Panc1 (cell line): ENCODE results near the gene FAM76B. TPM values are rescaled to one million over a fixed set of nuclear protein-coding genes. Genes with fewer than 3 reads are reported as not detected.

ENCODE experiments used
- ATAC-seq: fragments of 200-7000 bp; cut with Tn5 transposase; 2 replicates; pipeline ENCODE4 v1.9.1; 2020; ENCODE audit warnings: mild to moderate bottlenecking, moderate library complexity
- BruUV-seq: library from RNA; stranded (reverse); fragments of 400-500 nt; replicated peaks from 2 replicates; lab custom pipeline; 2021; lab: Mats Ljungman, UMichigan
- CTCF ChIA-PET: fragments of 300-600 bp; sonication (Branson Sonifier 250); formaldehyde crosslinking; loops from one replicate; lab custom pipeline; 2022; ENCODE audit warnings: antibody characterized with exemption; lab: Charles Lee
- POLR2A ChIA-PET: fragments of 300-600 bp; sonication (Branson Sonifier 250); formaldehyde crosslinking; loops from one replicate; lab custom pipeline; 2022; ENCODE audit warnings: antibody characterized with exemption; lab: Charles Lee
- DNase-seq: peaks from one replicate; pipeline ENCODE4 v3.0.0-alpha.2; 2010; ENCODE audit warnings: low read depth, low spot score
- H3K27ac ChIP-seq: 2 replicates; pipeline ENCODE4 v1.5.1; 2011; ENCODE audit warnings: mild to moderate bottlenecking, low read length, inconsistent platforms
- H3K27me3 ChIP-seq: fragments of 200-500 bp; sonication (Bioruptor generic); 2 replicates; pipeline ENCODE4 v1.6.0; 2014; ENCODE audit warnings: low read length, inconsistent platforms; ENCODE audit not compliant: control insufficient read depth, insufficient read depth
- H3K36me3 ChIP-seq: fragments of 200-500 bp; sonication (Bioruptor generic); 2 replicates; pipeline ENCODE4 v1.5.1; 2014; ENCODE audit warnings: inconsistent platforms, mild to moderate bottlenecking, low read length, moderate library complexity; ENCODE audit not compliant: control insufficient read depth, insufficient read depth
- H3K4me1 ChIP-seq: 2 replicates; pipeline ENCODE4 v1.5.1; 2011; ENCODE audit warnings: inconsistent platforms, mild to moderate bottlenecking, low read length, moderate library complexity; ENCODE audit not compliant: control insufficient read depth, insufficient read depth
- H3K4me3 ChIP-seq, 2 experiments: 2 replicates each; pipeline ENCODE4 v1.5.1; 2011 to 2012; ENCODE audit warnings: low read depth in 2 of 2, low read length in 2 of 2, mild to moderate bottlenecking in 2 of 2, inconsistent platforms in 1 of 2, moderate library complexity in 1 of 2
- H3K9me3 ChIP-seq: fragments of 200-500 bp; sonication (Bioruptor generic); 2 replicates; pipeline ENCODE4 v1.5.1; 2014; ENCODE audit warnings: low read depth, mild to moderate bottlenecking, inconsistent platforms, low read length, moderate library complexity; ENCODE audit not compliant: control insufficient read depth, insufficient read depth
- POLR2AphosphoS5 ChIP-seq: IDR thresholded peaks from 2 replicates; pipeline ENCODE4 v1.6.1; 2012; ENCODE audit warnings: mild to moderate bottlenecking, low read depth, low read length, moderate library complexity
- SIN3A ChIP-seq: IDR thresholded peaks from 2 replicates; pipeline ENCODE4 v1.6.1; 2012; ENCODE audit warnings: low read depth, mild to moderate bottlenecking, low read length, moderate library complexity, borderline replicate concordance; ENCODE audit not compliant: insufficient read depth
- TCF7L2 ChIP-seq: IDR thresholded peaks from 2 replicates; pipeline ENCODE4 v1.6.1; 2011; ENCODE audit warnings: mild to moderate bottlenecking, low read depth, low read length, inconsistent platforms
- in situ Hi-C: cut with HindIII; loops from 2 replicates; pipeline ENCODE4 v1.10.0; 2016; ENCODE audit warnings: low sequenced_read_pairs, low pct_unique_long_range_greater_than_20kb
- intact Hi-C: fragments of 100-400 bp; cut with micrococcal nuclease; formaldehyde crosslinking; loops from one replicate; pipeline ENCODE4 v1.10.0; 2022; ENCODE audit not compliant: unreplicated experiment
- total RNA-seq: library from RNA; stranded (reverse); gene quantifications from one replicate; pipeline ENCODE4 v1.2.1, GENCODE V29; 2021; ENCODE audit not compliant: unreplicated experiment
- TF ChIP-seq, protein P1 (sequence below), 2 experiments: IDR thresholded peaks; 2 replicates each; pipeline ENCODE4 v1.6.1; 2011 to 2012; ENCODE audit warnings: low read depth in 2 of 2, control low read depth in 1 of 2, low read length in 1 of 2, mild to moderate bottlenecking in 1 of 2, moderate library complexity in 1 of 2; ENCODE audit not compliant: insufficient read depth in 1 of 2
- TF ChIP-seq, protein P2 (sequence below): fragments of 450-650 bp; IDR thresholded peaks from 2 replicates; pipeline ENCODE4 v1.5.1; 2017; ENCODE audit warnings: mild to moderate bottlenecking

The FAM76B gene
- total RNA-seq, 1 experiment from 2014 or later: 31.2 TPM

DNA sequence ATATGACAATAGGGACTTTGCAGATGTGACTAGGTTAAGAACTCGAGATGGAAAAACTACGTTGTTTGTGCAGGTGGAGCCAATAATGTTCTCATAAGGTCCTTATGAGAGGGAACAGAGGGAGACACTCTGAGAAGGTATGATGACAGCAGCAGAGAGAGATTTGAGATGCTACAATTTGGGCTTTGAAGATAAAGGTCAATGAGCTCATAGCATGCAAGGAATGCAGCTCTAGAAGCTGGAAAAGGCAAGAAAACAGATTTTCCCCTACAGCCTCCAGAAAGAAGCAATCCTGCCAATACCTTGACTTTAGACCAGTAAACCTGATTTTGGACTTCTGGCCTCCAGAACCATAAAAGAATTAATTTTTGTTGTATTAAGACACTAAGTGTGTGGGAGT lies 21.1 kb downstream of the FAM76B start:
- CTCF ChIA-PET: no interaction called here
- no peak overlapping the region for H3K4me3 ChIP-seq
- intact Hi-C loops: loop anchor here (10.0 kb wide), 1 partner anchor 704 kb away; the partner anchor contains the start of gene SRSF8
- no peak for TF ChIP-seq TCF7L2
- no peak for TF ChIP-seq POLR2AphosphoS5
- TF ChIP-seq, protein P1, sequence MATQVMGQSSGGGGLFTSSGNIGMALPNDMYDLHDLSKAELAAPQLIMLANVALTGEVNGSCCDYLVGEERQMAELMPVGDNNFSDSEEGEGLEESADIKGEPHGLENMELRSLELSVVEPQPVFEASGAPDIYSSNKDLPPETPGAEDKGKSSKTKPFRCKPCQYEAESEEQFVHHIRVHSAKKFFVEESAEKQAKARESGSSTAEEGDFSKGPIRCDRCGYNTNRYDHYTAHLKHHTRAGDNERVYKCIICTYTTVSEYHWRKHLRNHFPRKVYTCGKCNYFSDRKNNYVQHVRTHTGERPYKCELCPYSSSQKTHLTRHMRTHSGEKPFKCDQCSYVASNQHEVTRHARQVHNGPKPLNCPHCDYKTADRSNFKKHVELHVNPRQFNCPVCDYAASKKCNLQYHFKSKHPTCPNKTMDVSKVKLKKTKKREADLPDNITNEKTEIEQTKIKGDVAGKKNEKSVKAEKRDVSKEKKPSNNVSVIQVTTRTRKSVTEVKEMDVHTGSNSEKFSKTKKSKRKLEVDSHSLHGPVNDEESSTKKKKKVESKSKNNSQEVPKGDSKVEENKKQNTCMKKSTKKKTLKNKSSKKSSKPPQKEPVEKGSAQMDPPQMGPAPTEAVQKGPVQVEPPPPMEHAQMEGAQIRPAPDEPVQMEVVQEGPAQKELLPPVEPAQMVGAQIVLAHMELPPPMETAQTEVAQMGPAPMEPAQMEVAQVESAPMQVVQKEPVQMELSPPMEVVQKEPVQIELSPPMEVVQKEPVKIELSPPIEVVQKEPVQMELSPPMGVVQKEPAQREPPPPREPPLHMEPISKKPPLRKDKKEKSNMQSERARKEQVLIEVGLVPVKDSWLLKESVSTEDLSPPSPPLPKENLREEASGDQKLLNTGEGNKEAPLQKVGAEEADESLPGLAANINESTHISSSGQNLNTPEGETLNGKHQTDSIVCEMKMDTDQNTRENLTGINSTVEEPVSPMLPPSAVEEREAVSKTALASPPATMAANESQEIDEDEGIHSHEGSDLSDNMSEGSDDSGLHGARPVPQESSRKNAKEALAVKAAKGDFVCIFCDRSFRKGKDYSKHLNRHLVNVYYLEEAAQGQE (IDR thresholded peaks at IDR 0.05; ENCODE audit: insufficient read depth in 1 of 2, low read depth in 2 of 2, low read length in 1 of 2): no peak
- TF ChIP-seq, protein P2, sequence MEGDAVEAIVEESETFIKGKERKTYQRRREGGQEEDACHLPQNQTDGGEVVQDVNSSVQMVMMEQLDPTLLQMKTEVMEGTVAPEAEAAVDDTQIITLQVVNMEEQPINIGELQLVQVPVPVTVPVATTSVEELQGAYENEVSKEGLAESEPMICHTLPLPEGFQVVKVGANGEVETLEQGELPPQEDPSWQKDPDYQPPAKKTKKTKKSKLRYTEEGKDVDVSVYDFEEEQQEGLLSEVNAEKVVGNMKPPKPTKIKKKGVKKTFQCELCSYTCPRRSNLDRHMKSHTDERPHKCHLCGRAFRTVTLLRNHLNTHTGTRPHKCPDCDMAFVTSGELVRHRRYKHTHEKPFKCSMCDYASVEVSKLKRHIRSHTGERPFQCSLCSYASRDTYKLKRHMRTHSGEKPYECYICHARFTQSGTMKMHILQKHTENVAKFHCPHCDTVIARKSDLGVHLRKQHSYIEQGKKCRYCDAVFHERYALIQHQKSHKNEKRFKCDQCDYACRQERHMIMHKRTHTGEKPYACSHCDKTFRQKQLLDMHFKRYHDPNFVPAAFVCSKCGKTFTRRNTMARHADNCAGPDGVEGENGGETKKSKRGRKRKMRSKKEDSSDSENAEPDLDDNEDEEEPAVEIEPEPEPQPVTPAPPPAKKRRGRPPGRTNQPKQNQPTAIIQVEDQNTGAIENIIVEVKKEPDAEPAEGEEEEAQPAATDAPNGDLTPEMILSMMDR: no peak
- TF ChIP-seq SIN3A: no peak
- peaks cover 42% of the 10 kb centered on the region for H3K36me3 ChIP-seq
- no peak for DNase-seq
- POLR2A ChIA-PET: no interaction called here
- H3K27me3 ChIP-seq: no peaks in the 10 kb centered on the region
- ATAC-seq: no peak
- in situ Hi-C loops: no loop called here
- no peaks in the 10 kb centered on the region for H3K9me3 ChIP-seq
- H3K27ac ChIP-seq: no peak overlapping the region
- no TSS peak for BruUV-seq
- H3K4me1 ChIP-seq: no peaks in the 10 kb centered on the region

DNA sequence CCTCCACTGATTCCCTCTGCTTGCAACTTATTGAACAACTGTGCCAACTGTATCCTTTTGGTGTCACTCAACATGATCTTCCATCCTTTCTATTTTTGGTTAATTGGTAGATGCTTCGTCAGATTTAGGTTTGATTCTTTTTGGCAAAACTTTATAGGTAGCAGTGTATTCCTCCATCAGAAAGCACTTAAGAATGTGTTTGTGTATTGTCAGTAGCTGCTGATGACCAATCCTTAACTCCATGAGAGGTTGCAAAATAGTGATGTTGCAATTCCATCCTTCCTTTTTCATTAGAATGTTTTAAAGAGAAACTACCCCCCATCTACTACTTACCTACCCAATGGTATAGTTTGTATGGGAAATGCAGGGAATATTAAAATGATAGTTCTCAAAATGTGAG lies 22.1 kb downstream of the FAM76B start:
- Histone ChIP-seq H3K36me3 (peaks cover 32% of the 10 kb centered on the region), H3K9me3 (no peaks in the 10 kb centered on the region), H3K4me1 (no peaks in the 10 kb centered on the region), H3K27ac (no peak overlapping the region), H3K4me3 (no peak overlapping the region), H3K27me3 (no peaks in the 10 kb centered on the region)
- intact Hi-C loops: loop anchor here (10.0 kb wide), 1 partner anchor 703 kb away; the partner anchor contains the start of gene SRSF8
- ATAC-seq (no peak), DNase-seq (no peak)
- BruUV-seq: no TSS peak
- CTCF ChIA-PET: no interaction called here
- in situ Hi-C loops: no loop called here
- TF ChIP-seq, protein P1 (IDR thresholded peaks at IDR 0.05; ENCODE audit: insufficient read depth in 1 of 2, low read depth in 2 of 2, low read length in 1 of 2): no peak
- TF ChIP-seq, protein P2: no peak
- TF ChIP-seq SIN3A (no peak), POLR2AphosphoS5 (no peak), TCF7L2 (no peak)
- POLR2A ChIA-PET: no interaction called here
